ENCODE data around the gene ASB6.

DNA sequence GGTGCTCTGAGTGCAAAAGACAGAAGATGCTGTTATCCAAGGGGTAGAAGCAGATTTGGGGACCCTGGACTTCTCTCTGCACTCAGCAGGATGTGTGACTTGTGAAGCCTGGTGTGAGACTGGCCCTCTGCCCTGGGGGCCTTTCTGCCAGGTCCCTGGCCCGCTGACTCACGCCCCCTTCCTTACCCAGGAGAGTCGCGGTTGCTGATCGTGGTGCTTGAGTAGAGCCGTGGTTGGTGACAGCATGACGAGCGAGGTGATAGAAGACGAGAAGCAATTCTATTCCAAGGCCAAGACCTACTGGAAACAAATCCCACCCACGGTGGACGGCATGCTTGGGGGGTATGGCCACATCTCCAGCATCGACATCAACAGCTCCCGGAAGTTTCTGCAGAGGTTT is 9.5 kb downstream of the ASB6 start:
- TF ChIP-seq, protein P1, sequence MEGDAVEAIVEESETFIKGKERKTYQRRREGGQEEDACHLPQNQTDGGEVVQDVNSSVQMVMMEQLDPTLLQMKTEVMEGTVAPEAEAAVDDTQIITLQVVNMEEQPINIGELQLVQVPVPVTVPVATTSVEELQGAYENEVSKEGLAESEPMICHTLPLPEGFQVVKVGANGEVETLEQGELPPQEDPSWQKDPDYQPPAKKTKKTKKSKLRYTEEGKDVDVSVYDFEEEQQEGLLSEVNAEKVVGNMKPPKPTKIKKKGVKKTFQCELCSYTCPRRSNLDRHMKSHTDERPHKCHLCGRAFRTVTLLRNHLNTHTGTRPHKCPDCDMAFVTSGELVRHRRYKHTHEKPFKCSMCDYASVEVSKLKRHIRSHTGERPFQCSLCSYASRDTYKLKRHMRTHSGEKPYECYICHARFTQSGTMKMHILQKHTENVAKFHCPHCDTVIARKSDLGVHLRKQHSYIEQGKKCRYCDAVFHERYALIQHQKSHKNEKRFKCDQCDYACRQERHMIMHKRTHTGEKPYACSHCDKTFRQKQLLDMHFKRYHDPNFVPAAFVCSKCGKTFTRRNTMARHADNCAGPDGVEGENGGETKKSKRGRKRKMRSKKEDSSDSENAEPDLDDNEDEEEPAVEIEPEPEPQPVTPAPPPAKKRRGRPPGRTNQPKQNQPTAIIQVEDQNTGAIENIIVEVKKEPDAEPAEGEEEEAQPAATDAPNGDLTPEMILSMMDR (IDR thresholded peaks at IDR 0.05): no peak
- TF ChIP-seq SREBF2 (IDR thresholded peaks at IDR 0.05): no peak
- TF ChIP-seq MAZ (IDR thresholded peaks at IDR 0.05; ENCODE audit: borderline replicate concordance, low read depth, low read length): no peak
- TF ChIP-seq POLR2A (IDR thresholded peaks at IDR 0.05; ENCODE audit: low read length): no peak
- no peak for TF ChIP-seq RFX5 (IDR thresholded peaks at IDR 0.05)
- no peak for TF ChIP-seq HDAC2 (IDR thresholded peaks at IDR 0.05)
- TF ChIP-seq, protein P2, sequence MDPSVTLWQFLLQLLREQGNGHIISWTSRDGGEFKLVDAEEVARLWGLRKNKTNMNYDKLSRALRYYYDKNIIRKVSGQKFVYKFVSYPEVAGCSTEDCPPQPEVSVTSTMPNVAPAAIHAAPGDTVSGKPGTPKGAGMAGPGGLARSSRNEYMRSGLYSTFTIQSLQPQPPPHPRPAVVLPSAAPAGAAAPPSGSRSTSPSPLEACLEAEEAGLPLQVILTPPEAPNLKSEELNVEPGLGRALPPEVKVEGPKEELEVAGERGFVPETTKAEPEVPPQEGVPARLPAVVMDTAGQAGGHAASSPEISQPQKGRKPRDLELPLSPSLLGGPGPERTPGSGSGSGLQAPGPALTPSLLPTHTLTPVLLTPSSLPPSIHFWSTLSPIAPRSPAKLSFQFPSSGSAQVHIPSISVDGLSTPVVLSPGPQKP (IDR thresholded peaks at IDR 0.05; ENCODE audit: low read depth, low read length): no peak
- no peak for TF ChIP-seq TP53 (CRISPR knock-in tag; IDR thresholded peaks at IDR 0.05)
- TF ChIP-seq, protein P3, sequence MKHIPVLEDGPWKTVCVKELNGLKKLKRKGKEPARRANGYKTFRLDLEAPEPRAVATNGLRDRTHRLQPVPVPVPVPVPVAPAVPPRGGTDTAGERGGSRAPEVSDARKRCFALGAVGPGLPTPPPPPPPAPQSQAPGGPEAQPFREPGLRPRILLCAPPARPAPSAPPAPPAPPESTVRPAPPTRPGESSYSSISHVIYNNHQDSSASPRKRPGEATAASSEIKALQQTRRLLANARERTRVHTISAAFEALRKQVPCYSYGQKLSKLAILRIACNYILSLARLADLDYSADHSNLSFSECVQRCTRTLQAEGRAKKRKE (CRISPR knock-in tag; IDR thresholded peaks at IDR 0.05; ENCODE audit: low read depth): no peak
- TF ChIP-seq, protein P4, sequence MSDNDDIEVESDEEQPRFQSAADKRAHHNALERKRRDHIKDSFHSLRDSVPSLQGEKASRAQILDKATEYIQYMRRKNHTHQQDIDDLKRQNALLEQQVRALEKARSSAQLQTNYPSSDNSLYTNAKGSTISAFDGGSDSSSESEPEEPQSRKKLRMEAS (IDR thresholded peaks at IDR 0.05): no peak
- TF ChIP-seq, protein P5, sequence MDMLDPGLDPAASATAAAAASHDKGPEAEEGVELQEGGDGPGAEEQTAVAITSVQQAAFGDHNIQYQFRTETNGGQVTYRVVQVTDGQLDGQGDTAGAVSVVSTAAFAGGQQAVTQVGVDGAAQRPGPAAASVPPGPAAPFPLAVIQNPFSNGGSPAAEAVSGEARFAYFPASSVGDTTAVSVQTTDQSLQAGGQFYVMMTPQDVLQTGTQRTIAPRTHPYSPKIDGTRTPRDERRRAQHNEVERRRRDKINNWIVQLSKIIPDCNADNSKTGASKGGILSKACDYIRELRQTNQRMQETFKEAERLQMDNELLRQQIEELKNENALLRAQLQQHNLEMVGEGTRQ (IDR thresholded peaks at IDR 0.05): no peak
- TF ChIP-seq, protein P6, sequence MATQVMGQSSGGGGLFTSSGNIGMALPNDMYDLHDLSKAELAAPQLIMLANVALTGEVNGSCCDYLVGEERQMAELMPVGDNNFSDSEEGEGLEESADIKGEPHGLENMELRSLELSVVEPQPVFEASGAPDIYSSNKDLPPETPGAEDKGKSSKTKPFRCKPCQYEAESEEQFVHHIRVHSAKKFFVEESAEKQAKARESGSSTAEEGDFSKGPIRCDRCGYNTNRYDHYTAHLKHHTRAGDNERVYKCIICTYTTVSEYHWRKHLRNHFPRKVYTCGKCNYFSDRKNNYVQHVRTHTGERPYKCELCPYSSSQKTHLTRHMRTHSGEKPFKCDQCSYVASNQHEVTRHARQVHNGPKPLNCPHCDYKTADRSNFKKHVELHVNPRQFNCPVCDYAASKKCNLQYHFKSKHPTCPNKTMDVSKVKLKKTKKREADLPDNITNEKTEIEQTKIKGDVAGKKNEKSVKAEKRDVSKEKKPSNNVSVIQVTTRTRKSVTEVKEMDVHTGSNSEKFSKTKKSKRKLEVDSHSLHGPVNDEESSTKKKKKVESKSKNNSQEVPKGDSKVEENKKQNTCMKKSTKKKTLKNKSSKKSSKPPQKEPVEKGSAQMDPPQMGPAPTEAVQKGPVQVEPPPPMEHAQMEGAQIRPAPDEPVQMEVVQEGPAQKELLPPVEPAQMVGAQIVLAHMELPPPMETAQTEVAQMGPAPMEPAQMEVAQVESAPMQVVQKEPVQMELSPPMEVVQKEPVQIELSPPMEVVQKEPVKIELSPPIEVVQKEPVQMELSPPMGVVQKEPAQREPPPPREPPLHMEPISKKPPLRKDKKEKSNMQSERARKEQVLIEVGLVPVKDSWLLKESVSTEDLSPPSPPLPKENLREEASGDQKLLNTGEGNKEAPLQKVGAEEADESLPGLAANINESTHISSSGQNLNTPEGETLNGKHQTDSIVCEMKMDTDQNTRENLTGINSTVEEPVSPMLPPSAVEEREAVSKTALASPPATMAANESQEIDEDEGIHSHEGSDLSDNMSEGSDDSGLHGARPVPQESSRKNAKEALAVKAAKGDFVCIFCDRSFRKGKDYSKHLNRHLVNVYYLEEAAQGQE (IDR thresholded peaks at IDR 0.05): no peak
